Trophoblast cell (in vitro differentiated cells and primary cell): ENCODE data around the gene EXOC4.

ENCODE experiments used
- DNase-seq, 2 donors: peaks; one replicate each; pipeline ENCODE4 v3.0.0-alpha.2; 2016
- H2AFZ ChIP-seq: 2 replicates; pipeline ENCODE4 v1.6.1; 2013; ENCODE audit warnings: low read length, moderate library complexity, mild to moderate bottlenecking; ENCODE audit not compliant: insufficient read depth, poor library complexity
- H2AK5ac ChIP-seq: 2 replicates; pipeline ENCODE4 v1.6.1; 2013; ENCODE audit warnings: mild to moderate bottlenecking, low read length
- H2BK120ac ChIP-seq: 2 replicates; pipeline ENCODE4 v1.6.1; 2013; ENCODE audit warnings: low read length, mild to moderate bottlenecking, moderate library complexity; ENCODE audit not compliant: insufficient read depth, poor library complexity
- H2BK12ac ChIP-seq: 2 replicates; pipeline ENCODE4 v1.6.1; 2013; ENCODE audit warnings: mild to moderate bottlenecking, low read length, moderate library complexity
- H2BK5ac ChIP-seq: 2 replicates; pipeline ENCODE4 v1.6.1; 2013; ENCODE audit warnings: low read length, low read depth, moderate library complexity, mild to moderate bottlenecking; ENCODE audit not compliant: poor library complexity
- H3K14ac ChIP-seq: 2 replicates; pipeline ENCODE4 v1.6.1; 2013; ENCODE audit warnings: mild to moderate bottlenecking, low read length
- H3K18ac ChIP-seq: 2 replicates; pipeline ENCODE4 v1.6.1; 2013; ENCODE audit warnings: mild to moderate bottlenecking, low read length
- H3K23ac ChIP-seq: 2 replicates; pipeline ENCODE4 v1.6.1; 2013; ENCODE audit warnings: low read length
- H3K27ac ChIP-seq: 2 replicates; pipeline ENCODE4 v1.5.1; 2013; ENCODE audit warnings: low read depth, mild to moderate bottlenecking, inconsistent platforms, low read length, moderate library complexity
- H3K27me3 ChIP-seq: 2 replicates; pipeline ENCODE4 v1.6.1; 2013; ENCODE audit warnings: inconsistent platforms, mild to moderate bottlenecking, low read length, moderate library complexity; ENCODE audit not compliant: insufficient read depth
- H3K36me3 ChIP-seq, 2 experiments: 1 replicate in 1 of 2; 2 replicates in 1 of 2; pipeline ENCODE4 v1.6.1; 2013; ENCODE audit warnings: low read length in 2 of 2, mild to moderate bottlenecking in 2 of 2, moderate library complexity in 1 of 2; ENCODE audit not compliant: insufficient read depth in 2 of 2, control insufficient read depth in 1 of 2
- H3K4ac ChIP-seq: 2 replicates; pipeline ENCODE4 v1.6.1; 2013; ENCODE audit warnings: low read depth, mild to moderate bottlenecking, low read length, moderate library complexity
- H3K4me1 ChIP-seq, 2 experiments: 1 replicate in 1 of 2; 2 replicates in 1 of 2; pipeline ENCODE4 v1.6.1; 2013; ENCODE audit warnings: low read length in 2 of 2, mild to moderate bottlenecking in 2 of 2, moderate library complexity in 1 of 2; ENCODE audit not compliant: insufficient read depth in 2 of 2, control insufficient read depth in 1 of 2
- H3K4me2 ChIP-seq: 2 replicates; pipeline ENCODE4 v1.6.1; 2013; ENCODE audit warnings: inconsistent platforms, mild to moderate bottlenecking, low read length, moderate library complexity
- H3K4me3 ChIP-seq: 2 replicates; pipeline ENCODE4 v1.5.1; 2013; ENCODE audit warnings: mild to moderate bottlenecking, low read depth, low read length, inconsistent platforms
- H3K79me1 ChIP-seq: one replicate; pipeline ENCODE4 v1.6.1; 2013; ENCODE audit warnings: low read length
- H3K79me2 ChIP-seq: 2 replicates; pipeline ENCODE4 v1.6.1; 2013; ENCODE audit warnings: low read length, mild to moderate bottlenecking; ENCODE audit not compliant: control insufficient read depth, insufficient read depth, poor library complexity
- H3K9ac ChIP-seq: 2 replicates; pipeline ENCODE4 v1.6.1; 2013; ENCODE audit warnings: mild to moderate bottlenecking, low read length
- H3K9me3 ChIP-seq: 2 replicates; pipeline ENCODE4 v1.6.1; 2013; ENCODE audit warnings: low read depth, mild to moderate bottlenecking, control low read depth, inconsistent platforms, low read length; ENCODE audit not compliant: insufficient read depth
- H4K12ac ChIP-seq: 2 replicates; pipeline ENCODE4 v1.6.1; 2013; ENCODE audit warnings: low read depth, mild to moderate bottlenecking, low read length, moderate library complexity
- H4K8ac ChIP-seq: 2 replicates; pipeline ENCODE4 v1.6.1; 2013; ENCODE audit warnings: low read depth, mild to moderate bottlenecking, low read length, moderate library complexity
- H4K91ac ChIP-seq: one replicate; pipeline ENCODE4 v1.6.1; 2013; ENCODE audit warnings: low read depth, mild to moderate bottlenecking, low read length, moderate library complexity
- WGBS: extraction: QIAGEN DNeasy Blood & Tissue Kit; methylation state at CpG from one replicate; pipeline ENCODE4 v1.1.7; 2013; ENCODE audit warnings: missing lambda C conversion rate; ENCODE audit not compliant: insufficient read length, insufficient coverage; ENCODE audit errors: extremely low coverage; 5-methylcytosine and 5-hydroxymethylcytosine counted together

The EXOC4 gene

DNA sequence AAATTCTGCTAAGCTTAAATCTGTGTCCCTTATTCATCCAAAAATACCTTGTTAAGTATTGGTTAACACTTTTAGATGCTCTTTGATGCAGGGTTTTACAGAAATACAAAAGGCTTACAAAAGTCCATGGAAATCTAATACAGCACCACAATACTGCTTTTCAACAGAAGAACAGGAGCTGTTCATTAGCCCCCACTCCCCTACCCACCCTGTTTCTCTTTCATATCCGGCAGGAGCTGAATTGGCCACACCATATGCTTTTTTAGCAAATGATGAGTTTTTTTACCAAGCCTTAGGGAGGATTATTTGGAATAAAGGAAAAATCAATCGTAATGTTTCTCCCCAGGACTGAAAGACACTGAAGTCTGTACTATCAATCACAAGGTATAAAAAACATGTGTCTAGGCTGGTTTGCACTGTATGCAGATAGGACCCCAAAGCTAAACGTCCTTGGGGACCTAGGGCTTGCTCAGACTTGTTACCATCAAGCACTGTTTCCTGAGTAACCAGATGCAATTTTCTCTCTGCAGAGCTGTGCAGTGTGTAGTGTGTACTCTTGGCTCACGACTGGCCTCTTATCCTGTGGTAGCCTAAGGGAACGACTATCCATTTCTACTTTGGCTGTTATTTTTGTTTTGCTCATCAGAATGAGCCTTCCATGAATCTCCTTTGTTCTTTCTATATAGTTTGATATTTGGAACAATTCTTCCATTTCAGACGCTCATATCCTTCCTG is 731.0 kb downstream of the EXOC4 start:
- Histone ChIP-seq H3K27me3 (no peaks in the 10 kb centered on the region), H3K36me3 (no peaks in the 10 kb centered on the region), H2BK5ac (no peak overlapping the region), H3K18ac (no peak overlapping the region), H3K4me1 (no peaks in the 10 kb centered on the region), H2BK120ac (no peak overlapping the region), H3K79me1 (no peaks in the 10 kb centered on the region), H4K12ac (no peak overlapping the region), H3K27ac (no peak overlapping the region), H2BK12ac (no peak overlapping the region), H2AFZ (no peak overlapping the region), H4K91ac (no peak overlapping the region), H3K4me2 (no peak overlapping the region), H4K8ac (no peak overlapping the region), H3K4me3 (no peak overlapping the region), H3K14ac (no peak overlapping the region), H3K23ac (no peak overlapping the region), H2AK5ac (no peak overlapping the region), H3K9me3 (no peaks in the 10 kb centered on the region), H3K9ac (no peak overlapping the region), H3K4ac (no peak overlapping the region), H3K79me2 (no peaks in the 10 kb centered on the region)
- no CpG with 5 or more reads among the region's 6 CpGs for WGBS
- no peak for DNase-seq

DNA sequence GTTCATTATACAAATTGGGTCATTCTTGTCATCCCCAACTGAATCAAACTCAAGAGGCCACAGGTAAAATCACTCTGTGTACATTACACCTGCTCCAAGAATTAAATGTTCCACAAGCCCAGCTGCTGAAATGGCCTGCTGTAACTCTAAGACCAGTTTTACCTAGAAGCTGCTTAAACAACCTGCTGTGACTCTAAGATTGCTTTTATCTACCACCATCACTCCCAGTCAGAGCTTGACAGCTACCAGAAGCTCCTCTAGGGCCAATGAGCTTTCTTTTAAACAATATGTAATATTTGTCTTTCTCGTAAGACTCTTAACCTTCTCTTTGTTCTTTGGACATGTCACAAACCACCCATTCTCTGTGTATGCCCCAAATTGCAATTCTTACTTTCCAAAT is 732.4 kb downstream of the EXOC4 start:
- H3K79me1 ChIP-seq = no peaks in the 10 kb centered on the region

DNA sequence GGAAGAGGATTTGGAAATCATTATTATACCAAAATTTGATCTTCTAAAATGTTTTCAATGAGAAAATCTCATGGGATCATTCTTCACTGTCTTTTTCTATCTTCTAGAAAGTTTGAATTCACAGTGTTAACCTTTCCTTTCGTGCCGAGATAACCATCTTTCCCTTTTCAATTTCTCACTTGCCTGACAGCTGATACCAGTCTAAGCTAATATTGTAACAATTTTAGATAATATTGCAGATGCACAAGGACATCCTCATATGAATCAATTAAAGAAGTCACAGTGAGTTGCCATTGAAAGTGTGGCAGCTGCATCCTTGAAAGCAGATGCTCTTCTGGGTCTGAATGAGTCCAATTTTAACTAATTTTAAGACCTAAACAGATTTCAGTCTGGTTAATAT is 734.7 kb downstream of the EXOC4 start:
- H3K79me1 ChIP-seq = no peaks in the 10 kb centered on the region
- no peaks in the 10 kb centered on the region for H3K27me3 ChIP-seq
- H3K18ac ChIP-seq = no peak overlapping the region
- no peak overlapping the region for H2BK120ac ChIP-seq
- no peaks in the 10 kb centered on the region for H3K79me2 ChIP-seq
- no peaks in the 10 kb centered on the region for H3K4me1 ChIP-seq
- H3K23ac ChIP-seq = no peak overlapping the region
- no peak overlapping the region for H3K9ac ChIP-seq
- H3K4me2 ChIP-seq = no peak overlapping the region
- no peak overlapping the region for H3K4me3 ChIP-seq
- no peak overlapping the region for H2AK5ac ChIP-seq
- DNase-seq = no peak
- no peak overlapping the region for H2BK5ac ChIP-seq
- H3K27ac ChIP-seq = no peak overlapping the region
- no peak overlapping the region for H3K14ac ChIP-seq
- no peaks in the 10 kb centered on the region for H3K36me3 ChIP-seq
- no CpG with 5 or more reads among the region's 2 CpGs for WGBS
- H3K4ac ChIP-seq = no peak overlapping the region
- H2AFZ ChIP-seq = no peak overlapping the region
- H2BK12ac ChIP-seq = no peak overlapping the region
- no peaks in the 10 kb centered on the region for H3K9me3 ChIP-seq
- H4K12ac ChIP-seq = no peak overlapping the region
- H4K8ac ChIP-seq = no peak overlapping the region
- H4K91ac ChIP-seq = no peak overlapping the region

More for the DNA sequence above, 732.4 kb downstream of the EXOC4 start:
- no peak overlapping the region for H2AK5ac ChIP-seq
- H2BK12ac ChIP-seq = no peak overlapping the region
- H4K12ac ChIP-seq = no peak overlapping the region
- H2AFZ ChIP-seq = no peak overlapping the region
- H3K27me3 ChIP-seq = no peaks in the 10 kb centered on the region
- no peak overlapping the region for H2BK5ac ChIP-seq
- no peak overlapping the region for H3K9ac ChIP-seq
- no peak overlapping the region for H3K4ac ChIP-seq
- H3K9me3 ChIP-seq = no peaks in the 10 kb centered on the region
- H3K36me3 ChIP-seq = no peaks in the 10 kb centered on the region
- H3K4me3 ChIP-seq = no peak overlapping the region
- H3K4me2 ChIP-seq = no peak overlapping the region
- H3K27ac ChIP-seq = no peak overlapping the region
- DNase-seq = no peak
- no peak overlapping the region for H4K91ac ChIP-seq
- no CpG with 5 or more reads among the region's 1 CpG for WGBS
- H3K14ac ChIP-seq = no peak overlapping the region
- H3K79me2 ChIP-seq = no peaks in the 10 kb centered on the region
- no peak overlapping the region for H3K18ac ChIP-seq
- no peak overlapping the region for H4K8ac ChIP-seq
- no peak overlapping the region for H3K23ac ChIP-seq
- no peaks in the 10 kb centered on the region for H3K4me1 ChIP-seq
- H2BK120ac ChIP-seq = no peak overlapping the region

DNA sequence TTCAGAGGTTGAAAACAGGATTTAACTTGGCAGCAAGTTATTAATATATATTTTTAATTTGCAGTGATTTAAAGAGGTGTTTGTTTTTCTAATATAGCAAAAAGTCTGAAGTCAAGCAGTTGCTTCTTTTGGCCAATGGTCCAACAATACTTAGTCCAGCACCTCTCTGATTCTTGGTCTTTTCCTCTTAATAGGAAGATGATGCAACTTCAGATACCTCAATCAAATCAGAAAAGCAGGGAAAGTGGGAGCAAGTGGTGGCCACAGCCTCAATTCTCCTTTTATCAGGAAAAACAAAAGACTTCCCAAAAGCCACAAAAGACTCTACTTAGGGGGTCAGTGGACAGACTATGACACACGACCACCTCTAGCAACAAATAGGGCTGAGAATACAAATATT is 740.7 kb downstream of the EXOC4 start:
- Histone ChIP-seq H3K4me1 (no peaks in the 10 kb centered on the region), H3K27ac (no peak overlapping the region)
- no CpG with 5 or more reads among the region's 1 CpG for WGBS

More for the DNA sequence above, 740.7 kb downstream of the EXOC4 start:
- H3K23ac ChIP-seq = no peak overlapping the region
- no peak overlapping the region for H4K12ac ChIP-seq
- no peak overlapping the region for H2BK120ac ChIP-seq
- no peak overlapping the region for H3K4me3 ChIP-seq
- no peaks in the 10 kb centered on the region for H3K79me2 ChIP-seq
- no peak overlapping the region for H2AK5ac ChIP-seq
- no peak overlapping the region for H2AFZ ChIP-seq
- no peak overlapping the region for H3K9ac ChIP-seq
- H3K9me3 ChIP-seq = no peaks in the 10 kb centered on the region
- no peak overlapping the region for H3K4me2 ChIP-seq
- no peak overlapping the region for H3K4ac ChIP-seq
- DNase-seq = no peak
- no peak overlapping the region for H3K18ac ChIP-seq
- no peak overlapping the region for H4K8ac ChIP-seq
- no peaks in the 10 kb centered on the region for H3K79me1 ChIP-seq
- no peak overlapping the region for H2BK5ac ChIP-seq
- no peaks in the 10 kb centered on the region for H3K36me3 ChIP-seq
- no peak overlapping the region for H2BK12ac ChIP-seq
- H4K91ac ChIP-seq = no peak overlapping the region
- no peaks in the 10 kb centered on the region for H3K27me3 ChIP-seq
- H3K14ac ChIP-seq = no peak overlapping the region
